ENCODE results near the gene MTFR1L. TPM values are rescaled to one million over a fixed set of nuclear protein-coding genes. Genes with fewer than 3 reads are reported as not detected.

MTFR1L gene
- total RNA-seq, 1 experiment from 2014 or later: 32.5 TPM

DNA sequence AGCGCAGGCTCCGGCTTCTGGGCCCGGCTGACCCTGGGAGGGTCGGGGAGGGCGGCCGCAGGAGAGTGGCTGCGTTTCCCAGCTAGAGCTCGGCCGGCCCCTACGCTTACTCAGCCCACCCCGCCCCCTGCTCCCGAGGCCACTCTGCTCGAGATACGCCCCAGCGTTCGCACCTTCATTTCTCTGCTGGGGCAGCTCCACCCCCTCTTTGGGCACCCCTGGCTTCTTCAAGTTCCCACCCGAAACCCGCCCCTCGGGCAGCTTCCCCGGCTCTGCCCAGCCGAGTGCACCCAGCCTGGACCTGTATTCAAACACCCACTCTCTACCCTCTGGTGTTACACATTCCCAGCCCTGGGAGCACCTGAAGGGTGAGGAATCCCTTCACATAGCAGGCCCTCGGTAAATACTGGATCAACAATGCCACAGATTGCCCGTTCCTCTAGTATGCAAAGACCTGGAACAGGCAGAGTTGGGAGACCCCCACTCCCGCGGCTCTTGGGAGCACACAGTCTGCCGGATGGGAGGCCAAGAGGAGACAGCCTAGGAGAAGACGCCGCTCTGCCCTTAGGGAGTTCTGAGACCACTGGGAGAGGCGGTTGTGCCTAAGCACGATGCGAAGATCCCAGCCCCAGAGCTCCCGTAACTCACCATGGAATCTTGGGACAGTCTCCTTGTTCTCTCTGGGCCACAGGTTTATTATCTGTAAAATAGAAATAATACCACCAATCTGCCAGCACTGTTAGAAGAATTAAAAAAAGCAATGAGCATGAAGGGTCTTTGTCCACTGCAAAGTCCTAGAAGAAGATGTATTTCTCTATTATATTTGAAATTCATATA is 56.3 kb downstream of the MTFR1L start:
- peak; percentile 76 for DNase-seq
- H3K27ac ChIP-seq (ENCODE audit: insufficient read length, low read depth, low read length): no peak overlapping the region
- H4K91ac ChIP-seq (ENCODE audit: insufficient read length, low read depth, low read length): no peak overlapping the region

More for the DNA sequence above, 56.3 kb downstream of the MTFR1L start:
- Histone ChIP-seq H4K8ac (replicated peaks; ENCODE audit: insufficient read length, low read depth, low read length) (no peak overlapping the region), H3K4ac (ENCODE audit: low read depth, low read length) (no peak overlapping the region), H3K56ac (ENCODE audit: insufficient read length, low read depth, low read length) (no peak overlapping the region), H4K20me1 (ENCODE audit: control insufficient read depth, insufficient read depth, insufficient read length) (no peaks in the 10 kb centered on the region), H3K4me1 (ENCODE audit: insufficient read depth, low read length) (no peaks in the 10 kb centered on the region; the same call in 1 of the 2 replicates), H2BK120ac (ENCODE audit: low read depth, low read length, poor library complexity, severe bottlenecking) (no peak overlapping the region), H3K18ac (ENCODE audit: insufficient read length, low read depth, low read length) (peak overlapping the region; percentile 22), H3K27me3 (ENCODE audit: insufficient read depth, low read length) (no peaks in the 10 kb centered on the region; the same call in 1 of the 2 replicates), H2BK20ac (ENCODE audit: low read depth, low read length, poor library complexity, severe bottlenecking) (no peak overlapping the region), H2BK5ac (ENCODE audit: insufficient read length, low read length) (no peak overlapping the region), H3K9ac (ENCODE audit: extremely low read depth, insufficient read length, low read length) (no peak overlapping the region), H2AK5ac (ENCODE audit: insufficient read length, low read length) (no peak overlapping the region), H3K14ac (ENCODE audit: insufficient read depth, low read length) (peak overlapping the region; percentile 45; the same call in 1 of the 2 replicates), H2AFZ (ENCODE audit: low read length) (no peak overlapping the region), H3K4me2 (ENCODE audit: insufficient read depth, insufficient read length, low read length) (peak overlapping the region; percentile 78), H4K5ac (ENCODE audit: insufficient read length, low read depth, low read length) (no peak overlapping the region), H3K9me3 (ENCODE audit: control insufficient read depth, low read depth, low read length) (no peaks in the 10 kb centered on the region), H3K23me2 (ENCODE audit: insufficient read length, low read depth, low read length, poor library complexity, severe bottlenecking) (peaks cover 7% of the 10 kb centered on the region), H3K23ac (ENCODE audit: insufficient read length, low read depth, low read length) (no peak overlapping the region), H2BK12ac (ENCODE audit: insufficient read length, low read depth, low read length) (no peak overlapping the region), H3K79me2 (ENCODE audit: insufficient read depth, low read length) (no peaks in the 10 kb centered on the region), H2BK15ac (ENCODE audit: low read depth, low read length) (no peak overlapping the region), H3T11ph (ENCODE audit: low read length) (no peak overlapping the region), H3K79me1 (ENCODE audit: insufficient read depth, low read depth, low read length, poor library complexity, severe bottlenecking) (no peaks in the 10 kb centered on the region)
- TF ChIP-seq, protein P1, sequence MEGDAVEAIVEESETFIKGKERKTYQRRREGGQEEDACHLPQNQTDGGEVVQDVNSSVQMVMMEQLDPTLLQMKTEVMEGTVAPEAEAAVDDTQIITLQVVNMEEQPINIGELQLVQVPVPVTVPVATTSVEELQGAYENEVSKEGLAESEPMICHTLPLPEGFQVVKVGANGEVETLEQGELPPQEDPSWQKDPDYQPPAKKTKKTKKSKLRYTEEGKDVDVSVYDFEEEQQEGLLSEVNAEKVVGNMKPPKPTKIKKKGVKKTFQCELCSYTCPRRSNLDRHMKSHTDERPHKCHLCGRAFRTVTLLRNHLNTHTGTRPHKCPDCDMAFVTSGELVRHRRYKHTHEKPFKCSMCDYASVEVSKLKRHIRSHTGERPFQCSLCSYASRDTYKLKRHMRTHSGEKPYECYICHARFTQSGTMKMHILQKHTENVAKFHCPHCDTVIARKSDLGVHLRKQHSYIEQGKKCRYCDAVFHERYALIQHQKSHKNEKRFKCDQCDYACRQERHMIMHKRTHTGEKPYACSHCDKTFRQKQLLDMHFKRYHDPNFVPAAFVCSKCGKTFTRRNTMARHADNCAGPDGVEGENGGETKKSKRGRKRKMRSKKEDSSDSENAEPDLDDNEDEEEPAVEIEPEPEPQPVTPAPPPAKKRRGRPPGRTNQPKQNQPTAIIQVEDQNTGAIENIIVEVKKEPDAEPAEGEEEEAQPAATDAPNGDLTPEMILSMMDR (conservative IDR thresholded peaks at IDR 0.05): no peak
- Mint-ChIP-seq H3K9me3 (no peaks in the 10 kb centered on the region), H3K27ac (peak overlapping the region in 2 of 3 experiments; percentile 51 to 65; a peak in 2 of 7 replicates), H3K4me3 (peak overlapping the region; percentile 65 to 81), H3K36me3 (ENCODE audit: insufficient read depth in 1 of 3, low read depth in 3 of 3) (no peaks in the 10 kb centered on the region; a peak in 2 of 7 replicates), H3K27me3 (ENCODE audit: low read depth) (peaks cover 37% of the 10 kb centered on the region), H3K4me1 (peaks cover 21 to 23% of the 10 kb centered on the region in 2 experiments)
- no CpG with 5 or more reads among the region's 32 CpGs for WGBS (ENCODE audit: extremely low coverage, insufficient read length, low lambda C conversion rate)
